ENCODE measurements around the gene RCOR2. TPM values are rescaled to one million over a fixed set of nuclear protein-coding genes. Genes with fewer than 3 reads are reported as not detected.

RCOR2 gene
- total and polyA plus RNA-seq, 2 experiments from 2014 or later: 5.5 to 66.9 TPM

GRCh38 chr11:63923319-63923718 lies 6.4 kb upstream of the RCOR2 start:
- peaks cover 12% of the 10 kb centered on the region; the same call in 2 of the 3 replicates for H3K4me1 Mint-ChIP-seq
- no peak overlapping the region for H3K4me3 Mint-ChIP-seq
- Histone ChIP-seq H4K20me1 (replicated peaks; ENCODE audit: insufficient read depth) (no peaks in the 10 kb centered on the region; the same call in 1 of the 2 replicates), H3K9me2 (ENCODE audit: insufficient read depth) (peaks cover 13% of the 10 kb centered on the region), H3K79me2 (replicated peaks; ENCODE audit: insufficient read depth) (no peaks in the 10 kb centered on the region), H3K4me1 (ENCODE audit: insufficient read depth) (peaks cover 21% of the 10 kb centered on the region), H3K4me3 (no peak overlapping the region), H3K36me3 (ENCODE audit: insufficient read depth) (no peaks in the 10 kb centered on the region), H3K27me3 (ENCODE audit: insufficient read depth) (peaks cover 19% of the 10 kb centered on the region; the same call in 1 of the 2 replicates), H3K4me2 (no peak overlapping the region), H3K27ac (ENCODE audit: low read depth) (no peak overlapping the region), H2AFZ (no peak overlapping the region), H3F3A (replicated peaks; ENCODE audit: low read depth) (peaks cover 16% of the 10 kb centered on the region)
- peaks cover 10% of the 10 kb centered on the region for H3K36me3 Mint-ChIP-seq (ENCODE audit: low read depth)
- DNase-seq (ENCODE audit: low spot score): no peak
- peaks cover 9% of the 10 kb centered on the region; the same call in 2 of the 3 replicates for H3K9me3 Mint-ChIP-seq
- TF ChIP-seq ETS1 (IDR thresholded peaks at IDR 0.05) (no peak), CTCF (conservative IDR thresholded peaks at IDR 0.05; ENCODE audit: low read depth in 2 of 2) (no peak), EZH2phosphoT487 (IDR thresholded peaks at IDR 0.05; ENCODE audit: unreplicated experiment) (no peak), NANOG (IDR thresholded peaks at IDR 0.05; ENCODE audit: borderline replicate concordance) (no peak), REST (IDR thresholded peaks at IDR 0.05; ENCODE audit: unreplicated experiment) (no peak)
- no peak for ATAC-seq
- H3K27me3 Mint-ChIP-seq (ENCODE audit: insufficient read depth, low read depth, poor library complexity): peaks cover 26% of the 10 kb centered on the region
- no peak overlapping the region for H3K27ac Mint-ChIP-seq

- Histone ChIP-seq H3K4me1 (ENCODE audit: insufficient read depth) (peaks cover 22% of the 10 kb centered on the region), H3K79me2 (replicated peaks; ENCODE audit: insufficient read depth) (no peaks in the 10 kb centered on the region), H3K4me3 (no peak overlapping the region), H3K27me3 (ENCODE audit: insufficient read depth) (peaks cover 13% of the 10 kb centered on the region; the same call in 1 of the 2 replicates), H3K9me2 (ENCODE audit: insufficient read depth) (peaks cover 13% of the 10 kb centered on the region), H3K27ac (ENCODE audit: low read depth) (no peak overlapping the region), H4K20me1 (replicated peaks; ENCODE audit: insufficient read depth) (no peaks in the 10 kb centered on the region; the same call in 1 of the 2 replicates), H3K4me2 (no peak overlapping the region), H3K36me3 (ENCODE audit: insufficient read depth) (no peaks in the 10 kb centered on the region), H2AFZ (no peak overlapping the region), H3F3A (replicated peaks; ENCODE audit: low read depth) (peaks cover 15% of the 10 kb centered on the region)
- H3K27ac Mint-ChIP-seq: no peak overlapping the region
- no peak for ATAC-seq
- H3K4me3 Mint-ChIP-seq: no peak overlapping the region
- peaks cover 23% of the 10 kb centered on the region for H3K27me3 Mint-ChIP-seq (ENCODE audit: insufficient read depth, low read depth, poor library complexity)
- peaks cover 9% of the 10 kb centered on the region; the same call in 2 of the 3 replicates for H3K9me3 Mint-ChIP-seq
- DNase-seq (ENCODE audit: low spot score): no peak
- peaks cover 10% of the 10 kb centered on the region for H3K36me3 Mint-ChIP-seq (ENCODE audit: low read depth)
- H3K4me1 Mint-ChIP-seq: peaks cover 12% of the 10 kb centered on the region; the same call in 2 of the 3 replicates
- TF ChIP-seq CTCF (conservative IDR thresholded peaks at IDR 0.05; ENCODE audit: low read depth in 2 of 2) (no peak), STAT1 (IDR thresholded peaks at IDR 0.05; ENCODE audit: unreplicated experiment) (no peak), ETS1 (IDR thresholded peaks at IDR 0.05) (no peak), ZNF114 (CRISPR knock-in tag; IDR thresholded peaks at IDR 0.05) (no peak), ZNF331 (CRISPR knock-in tag; IDR thresholded peaks at IDR 0.05; ENCODE audit: low read depth) (no peak), POLR2AphosphoS5 (IDR thresholded peaks at IDR 0.05; ENCODE audit: low read depth) (no peak), CREB1 (CRISPR knock-in tag; IDR thresholded peaks at IDR 0.05; ENCODE audit: low read depth) (no peak), EZH2 (IDR thresholded peaks at IDR 0.05; ENCODE audit: low read depth, unreplicated experiment) (no peak)
Observed at GRCh38 chr11:63922673-63923192, 5.8 kb upstream of the RCOR2 start.

Measured in GM23338 (cell line).